GM18858 (cell line): ENCODE measurements around the gene MYD88.

Source experiments
- ATAC-seq: cut with Tn5 transposase; IDR thresholded peaks from one replicate; pipeline ENCODE4 v1.9.1; 2021; ENCODE audit not compliant: unreplicated experiment

Gene MYD88

DNA sequence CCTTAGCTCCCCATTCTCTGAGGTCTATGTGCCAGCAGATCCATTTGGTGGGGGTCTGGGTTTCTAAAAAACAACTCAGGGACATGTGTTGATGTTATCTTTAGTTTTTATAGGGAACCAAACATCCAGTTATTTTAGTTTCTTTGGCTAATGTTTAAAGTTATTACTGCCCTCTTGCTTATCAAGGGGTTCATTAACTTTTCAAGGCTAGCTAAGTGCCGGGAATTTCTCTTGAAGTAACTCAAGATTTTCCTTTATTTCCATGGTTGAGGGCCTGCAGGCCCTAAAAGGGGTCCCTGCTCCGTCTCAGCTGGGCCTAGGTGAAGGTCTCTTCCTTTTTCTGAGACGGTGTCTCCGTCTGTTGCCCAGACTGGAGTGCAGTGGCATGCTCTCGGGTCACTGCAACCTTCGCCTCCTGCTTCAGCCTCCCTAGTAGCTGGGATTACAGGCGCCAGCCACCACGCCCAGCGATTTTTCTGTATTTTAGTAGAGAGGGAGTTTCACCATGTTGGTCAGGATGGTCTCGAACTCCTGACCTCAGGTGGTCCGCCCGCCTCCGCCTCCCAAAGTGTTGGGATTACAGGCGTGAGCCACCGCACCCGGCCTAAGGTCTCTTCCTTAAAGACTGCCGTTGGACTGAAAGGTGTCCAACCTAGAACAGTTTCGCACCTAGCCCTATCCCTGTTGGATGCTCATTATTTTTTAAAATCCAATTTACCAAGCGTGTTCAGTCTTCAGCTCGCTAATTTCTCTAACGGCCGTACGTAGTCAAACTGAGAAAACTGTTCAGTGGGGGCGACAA is 25.6 kb downstream of the MYD88 start:
- no peak for ATAC-seq

DNA sequence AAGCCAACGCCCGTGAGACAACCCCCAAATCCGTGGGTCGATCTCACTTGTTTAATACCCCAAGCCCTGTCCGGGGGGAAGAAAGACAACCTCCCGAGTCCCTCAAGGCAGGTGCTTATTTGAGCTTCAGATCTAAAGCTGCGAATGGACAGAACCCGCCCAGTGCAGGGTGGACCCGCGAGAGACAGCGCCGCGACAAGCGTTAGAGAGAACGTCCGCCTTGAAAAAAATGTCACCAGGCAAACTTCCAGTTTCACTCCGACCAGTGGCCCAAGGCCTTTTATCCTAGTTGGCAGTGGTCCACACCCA is 26.1 kb downstream of the MYD88 start:
- no peak for ATAC-seq

DNA sequence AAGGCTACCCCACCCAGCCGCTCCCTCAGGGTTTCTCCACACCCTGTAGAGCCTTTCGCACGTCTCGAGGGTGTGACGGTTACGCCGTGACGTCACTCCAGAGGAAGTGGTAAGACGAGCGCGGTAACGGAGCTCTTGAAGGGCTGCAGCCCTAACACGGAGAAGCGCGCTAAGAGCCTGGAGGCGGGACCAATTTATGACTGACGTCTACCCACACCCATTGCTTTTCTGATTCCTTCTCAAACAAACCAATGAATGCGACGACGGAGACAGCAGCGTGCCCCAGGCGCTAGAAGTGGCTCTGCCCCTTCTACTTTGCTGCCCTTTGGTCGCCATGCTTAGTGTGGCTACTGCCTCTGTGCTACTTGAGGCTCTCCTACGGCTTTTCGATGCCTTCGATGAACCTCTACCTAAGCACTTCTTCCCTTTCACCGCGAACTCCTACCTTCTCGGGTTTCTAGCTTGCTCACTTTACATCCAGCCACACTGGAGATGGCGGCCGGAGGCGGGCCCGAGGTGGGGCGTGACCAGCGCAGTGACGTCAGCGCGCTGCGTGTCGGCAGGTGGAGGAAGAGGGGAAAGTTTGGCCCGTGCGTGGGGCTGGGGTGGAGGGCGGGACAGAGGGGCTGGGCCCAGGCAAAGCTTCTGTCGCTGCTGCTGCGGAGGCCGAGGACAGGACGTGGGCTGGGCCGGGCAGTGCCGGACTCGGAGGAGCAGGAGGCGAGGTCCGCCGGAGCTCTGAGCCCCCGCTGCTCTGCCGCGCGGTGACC is 26.7 kb downstream of the MYD88 start, which contains the start of gene OXSR1:
Gene OXSR1, plus strand, starts transcription at position 586 of the 770 bp plus-strand sequence. CDS start 340 bp downstream, outside the sequence.
- ATAC-seq, result peak; percentile 89

DNA sequence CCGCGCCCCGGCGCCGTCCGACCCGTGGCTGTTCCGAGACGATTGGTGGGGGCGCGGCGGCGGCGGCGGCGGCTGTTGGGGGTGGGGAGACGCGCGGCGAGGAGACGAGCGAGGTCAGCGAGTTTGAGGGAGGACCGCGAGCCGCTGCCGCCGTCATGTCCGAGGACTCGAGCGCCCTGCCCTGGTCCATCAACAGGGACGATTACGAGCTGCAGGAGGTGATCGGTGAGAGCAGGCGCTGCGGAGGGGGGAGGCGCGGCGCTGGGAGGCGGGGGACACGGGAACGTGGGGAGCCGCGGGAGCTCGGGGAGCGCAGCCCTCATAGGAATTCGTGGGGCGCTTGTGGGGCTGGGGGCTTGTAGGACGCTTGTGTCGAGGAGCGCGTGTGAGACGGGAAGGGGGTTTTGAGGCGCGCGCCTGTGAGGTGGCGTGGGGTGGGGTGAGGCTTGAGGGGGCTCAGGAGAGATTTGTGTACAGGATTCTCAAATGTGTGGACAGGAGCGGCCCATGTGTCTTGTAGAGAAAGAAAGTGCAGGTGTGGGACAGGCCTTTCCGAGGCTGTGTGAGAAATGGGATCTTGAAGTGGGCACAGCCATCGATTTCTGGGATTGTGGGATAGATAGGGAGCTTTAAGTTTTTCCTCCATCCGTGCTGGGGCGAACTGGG is 27.4 kb downstream of the MYD88 start:
- ATAC-seq, result no peak

DNA sequence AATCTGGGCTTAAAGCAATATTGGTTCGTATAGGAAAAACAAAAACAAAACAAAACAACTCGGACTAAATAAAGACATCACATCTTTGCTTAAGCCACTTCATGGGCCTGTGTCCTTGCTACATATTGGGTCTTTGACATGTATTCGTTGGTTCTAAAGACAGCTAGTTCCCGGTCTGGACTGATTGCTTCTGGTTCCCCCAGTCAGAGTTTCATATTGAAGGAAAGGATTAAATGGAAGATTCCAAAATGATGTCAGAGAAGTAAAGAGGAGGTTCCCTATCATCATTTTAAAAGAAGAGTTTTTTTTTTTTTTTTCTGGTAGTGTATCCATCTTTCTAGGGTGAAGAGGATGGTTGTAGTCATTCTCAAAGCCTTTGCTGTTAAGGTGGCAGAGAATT is 29.1 kb downstream of the MYD88 start:
- ATAC-seq, result no peak

DNA sequence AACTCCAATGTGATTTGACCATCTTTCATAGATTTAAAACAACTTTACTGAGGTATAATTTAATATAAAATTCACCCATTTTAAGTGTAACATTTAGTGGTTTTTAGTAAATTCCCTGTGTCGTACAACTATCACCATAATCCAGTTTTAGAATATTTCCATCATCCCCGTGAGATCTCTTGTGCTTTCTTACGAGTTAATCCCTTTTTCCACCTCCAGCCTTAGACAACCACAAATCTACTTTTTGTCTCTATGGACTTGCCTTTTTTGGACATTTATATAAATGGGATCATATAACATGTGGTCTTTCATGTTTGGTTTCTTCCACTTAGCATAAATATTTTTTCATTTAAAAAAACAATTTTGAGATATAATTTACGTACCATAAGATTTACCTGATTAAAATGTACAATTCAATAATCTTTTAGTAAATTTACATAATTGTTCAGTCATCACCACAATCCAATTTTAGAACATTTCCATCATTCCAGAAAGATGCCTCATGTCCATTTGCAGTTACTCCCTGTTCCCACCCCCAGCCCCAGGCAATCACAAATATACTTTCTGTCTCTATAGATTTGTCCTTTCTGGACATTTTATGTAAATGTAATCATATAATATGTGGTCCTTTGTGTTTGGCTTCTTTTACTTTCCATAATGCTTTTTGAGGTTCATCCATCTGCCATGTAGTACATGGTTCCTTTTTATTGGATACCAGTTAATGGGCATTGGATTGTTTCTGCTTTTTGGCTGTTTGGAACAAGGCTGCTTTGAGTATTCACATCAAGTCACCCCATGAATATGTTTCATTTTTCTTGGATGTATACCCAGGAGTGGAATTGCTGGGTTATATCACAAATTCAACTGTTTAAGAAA is 29.9 kb downstream of the MYD88 start:
- no peak for ATAC-seq

DNA sequence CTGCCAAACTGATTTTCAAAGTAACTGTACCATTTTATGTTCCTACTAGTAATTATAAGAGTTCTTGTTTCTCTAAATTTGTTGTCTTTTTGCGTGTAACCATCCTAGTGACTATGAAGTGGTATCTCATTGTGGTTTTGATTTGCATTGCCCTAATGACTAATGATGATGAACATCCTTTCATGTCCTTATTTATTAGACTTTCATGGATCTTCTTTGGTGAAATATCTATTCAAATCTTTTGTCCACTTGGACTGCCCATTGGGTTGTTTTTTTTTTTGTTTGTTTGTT is 30.5 kb downstream of the MYD88 start:
- ATAC-seq, result no peak

DNA sequence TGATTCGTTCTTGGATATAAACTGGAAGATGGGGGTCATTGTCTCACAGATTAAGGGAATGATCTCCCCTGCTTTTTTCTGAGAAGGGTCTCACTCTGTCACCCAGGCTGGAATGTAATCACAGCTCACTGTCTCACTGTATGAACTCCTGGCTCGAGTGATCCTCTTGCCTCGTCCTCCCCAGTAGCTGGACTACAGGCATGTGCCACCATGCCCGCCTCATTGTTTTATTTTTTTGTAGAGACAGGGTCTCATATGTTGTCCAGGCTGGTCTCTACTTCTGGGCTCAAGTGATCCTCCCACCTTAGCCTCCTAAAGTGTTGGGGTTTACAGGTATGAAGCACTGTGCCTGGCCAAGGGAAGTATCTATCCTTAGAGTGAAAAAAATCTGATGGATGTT is 32.3 kb downstream of the MYD88 start:
- no peak for ATAC-seq

DNA sequence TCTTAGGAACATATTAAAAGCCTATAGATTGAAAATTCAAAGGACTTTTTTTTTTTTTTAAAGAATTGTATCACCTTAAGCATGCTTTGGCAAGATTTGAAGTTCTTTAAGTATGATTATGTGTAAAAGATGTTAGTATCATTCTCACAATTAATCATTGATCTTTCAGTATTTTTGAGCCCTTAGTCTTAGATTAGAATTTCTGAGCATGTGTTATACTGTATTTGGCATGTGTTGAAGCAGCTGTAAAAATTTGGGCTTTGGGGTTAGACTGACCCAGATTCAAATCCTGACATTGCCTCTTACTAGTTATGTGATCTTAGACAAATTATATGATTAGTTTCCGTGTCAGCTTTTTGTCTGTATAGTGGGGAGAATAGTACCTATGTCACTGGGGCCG is 33.2 kb downstream of the MYD88 start:
- ATAC-seq, result no peak

DNA sequence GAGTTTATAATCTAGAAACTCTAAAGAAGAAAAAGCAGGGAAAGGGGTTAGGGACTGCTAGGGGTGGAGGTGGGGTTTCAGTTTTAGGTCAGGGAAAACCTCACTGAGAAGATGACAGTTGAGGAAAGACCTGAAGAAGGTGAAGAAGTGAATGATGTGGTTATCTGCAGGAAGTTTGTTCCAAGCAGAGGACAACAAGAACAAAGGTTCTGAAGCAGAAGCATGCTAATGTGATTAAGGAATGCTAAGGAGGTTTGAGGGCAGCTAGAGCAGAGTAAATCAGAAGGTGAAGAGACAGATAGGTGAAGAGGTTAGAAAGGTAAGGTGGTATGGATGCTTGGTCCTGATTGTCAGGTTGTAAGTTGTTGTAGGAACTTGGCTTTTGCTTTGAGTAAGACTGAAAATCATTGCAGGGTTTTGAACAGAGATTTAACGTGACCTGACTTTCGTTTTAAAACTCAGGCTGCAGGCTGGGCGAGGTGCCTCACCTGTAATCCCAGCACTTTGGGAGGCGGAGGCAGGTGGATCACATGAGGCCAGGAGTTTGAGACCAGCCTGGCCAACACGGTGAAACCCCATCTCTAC is 35.5 kb downstream of the MYD88 start:
- ATAC-seq, result peak; percentile 32

DNA sequence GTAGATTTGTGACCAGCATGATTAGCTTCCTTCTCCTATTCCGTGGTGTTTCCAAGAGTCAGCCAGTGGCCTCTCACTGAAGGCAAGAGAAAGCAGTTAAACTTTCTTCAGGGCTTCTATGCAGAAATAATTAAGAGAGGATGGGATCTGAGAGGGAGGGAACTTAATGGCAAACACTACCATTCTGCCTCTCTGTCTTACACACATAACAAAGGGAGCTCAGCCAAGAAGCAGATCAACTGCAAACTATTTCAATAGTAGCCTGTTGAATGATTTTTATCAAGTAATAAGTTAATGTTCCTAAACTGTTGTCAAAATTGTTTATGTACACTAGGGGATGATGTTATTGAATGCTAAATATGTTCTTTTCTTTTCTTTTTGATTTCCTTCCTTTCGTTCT is 38.7 kb downstream of the MYD88 start:
- no peak for ATAC-seq

DNA sequence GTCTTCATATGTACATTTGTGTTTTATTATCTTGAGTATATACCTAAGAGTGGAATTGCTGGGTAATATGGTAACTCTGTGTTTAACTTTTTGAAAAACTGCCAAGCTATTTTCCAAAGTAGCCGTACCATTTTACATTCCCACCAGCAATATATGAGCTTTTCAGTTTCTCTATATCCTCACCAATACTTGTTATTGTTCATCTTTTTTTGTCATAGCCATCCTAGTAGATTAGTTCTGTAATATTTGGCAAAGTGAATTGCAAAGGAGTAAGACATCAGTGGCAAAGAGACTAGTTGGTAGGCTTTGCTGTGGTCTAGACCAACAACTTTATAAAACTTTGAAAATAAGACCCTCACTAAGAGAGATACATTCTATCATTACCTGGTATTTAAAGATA is 48.3 kb downstream of the MYD88 start:
- ATAC-seq, result no peak

DNA sequence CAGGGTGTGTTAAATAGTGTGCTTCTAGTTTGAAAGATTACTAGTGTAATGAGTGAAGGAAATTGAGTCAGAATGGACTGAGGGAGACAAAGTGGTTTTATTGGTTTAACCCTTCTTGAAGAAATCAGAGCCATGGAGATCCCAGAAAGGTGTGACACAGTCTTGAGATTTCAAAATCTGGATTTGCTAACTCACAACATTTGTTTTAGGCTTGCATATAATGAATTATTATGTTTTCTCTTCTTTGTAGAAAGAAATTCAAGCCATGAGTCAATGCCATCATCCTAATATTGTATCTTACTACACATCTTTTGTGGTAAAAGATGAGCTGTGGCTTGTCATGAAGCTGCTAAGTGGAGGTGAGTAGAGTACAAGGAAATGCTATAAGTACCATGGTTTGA is 52.0 kb downstream of the MYD88 start:
- no peak for ATAC-seq
